ENCODE measurements around the gene FZR1. TPM values are rescaled to one million over a fixed set of nuclear protein-coding genes. Genes with fewer than 3 reads are reported as not detected.

FZR1 gene
- polyA plus RNA-seq, 2 of the 4 experiments (the other 2 are of a cell fraction), result 13.9 to 18.1 TPM

- CTCF ChIA-PET, result interaction anchor here (0.6 to 1.9 kb wide), 2 partner anchors 24 to 100 kb away, joined by 3 to 11 read pairs; no protein-coding TSS in a partner anchor
These were observed 45.1 kb downstream of the FZR1 start for GRCh38 chr19:3550947-3551791.

GRCh38 chr19:3551792-3552095, 45.6 kb downstream of the FZR1 start:
- ChIA-PET CTCF (interaction anchor here (1.9 kb wide), 1 partner anchor 24 kb away, joined by 11 read pairs; no protein-coding TSS in a partner anchor), POLR2A (no interaction called here)
- 87% methylated on average over 9 of the region's 9 CpGs for WGBS (ENCODE audit: missing lambda C conversion rate)
- Histone ChIP-seq H3K27ac (no peak overlapping the region), H3K4me3 (no peak overlapping the region), H3K4me2 (no peak overlapping the region), H3K4me1 (peaks cover 16% of the 10 kb centered on the region), H3K9me3 (no peaks in the 10 kb centered on the region)
- ATAC-seq (no peak), DNase-seq (ENCODE audit: low read depth in 1 of 2, low spot score in 1 of 2) (no peak), FAIRE-seq (no peak)
- TF ChIP-seq POLR2A (IDR thresholded peaks at IDR 0.05; ENCODE audit: low read length), result no peak
- TF ChIP-seq PHF8 (IDR thresholded peaks at IDR 0.05; ENCODE audit: borderline replicate concordance, low read depth), result no peak
- TF ChIP-seq, protein P1, sequence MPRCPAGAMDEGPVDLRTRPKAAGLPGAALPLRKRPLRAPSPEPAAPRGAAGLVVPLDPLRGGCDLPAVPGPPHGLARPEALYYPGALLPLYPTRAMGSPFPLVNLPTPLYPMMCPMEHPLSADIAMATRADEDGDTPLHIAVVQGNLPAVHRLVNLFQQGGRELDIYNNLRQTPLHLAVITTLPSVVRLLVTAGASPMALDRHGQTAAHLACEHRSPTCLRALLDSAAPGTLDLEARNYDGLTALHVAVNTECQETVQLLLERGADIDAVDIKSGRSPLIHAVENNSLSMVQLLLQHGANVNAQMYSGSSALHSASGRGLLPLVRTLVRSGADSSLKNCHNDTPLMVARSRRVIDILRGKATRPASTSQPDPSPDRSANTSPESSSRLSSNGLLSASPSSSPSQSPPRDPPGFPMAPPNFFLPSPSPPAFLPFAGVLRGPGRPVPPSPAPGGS (IDR thresholded peaks at IDR 0.05), result no peak
- no peak for TF ChIP-seq HMGXB4 (CRISPR knock-in tag; IDR thresholded peaks at IDR 0.05; ENCODE audit: borderline replicate concordance)
- TF ChIP-seq ZSCAN20 (CRISPR knock-in tag; IDR thresholded peaks at IDR 0.05), result no peak

More at GRCh38 chr19:3550947-3551791, 45.1 kb downstream of the FZR1 start:
- H3K9me3 ChIP-seq, result no peaks in the 10 kb centered on the region
- peaks cover 12% of the 10 kb centered on the region for H3K4me1 ChIP-seq
- POLR2A ChIA-PET, result no interaction called here
- no peak for FAIRE-seq
- H3K27ac ChIP-seq, result no peak overlapping the region
- H3K4me3 ChIP-seq, result no peak overlapping the region
- no peak for DNase-seq (ENCODE audit: low read depth in 1 of 2, low spot score in 1 of 2)
- ATAC-seq, result no peak
- WGBS (ENCODE audit: missing lambda C conversion rate), result 91% methylated on average over 23 of the region's 34 CpGs
- no peak overlapping the region for H3K4me2 ChIP-seq
- TF ChIP-seq HEYL (CRISPR knock-in tag; IDR thresholded peaks at IDR 0.05) (no peak), HES2 (IDR thresholded peaks at IDR 0.05) (no peak), ZC3H11A (IDR thresholded peaks at IDR 0.05) (no peak), CHD4 (IDR thresholded peaks at IDR 0.05; ENCODE audit: borderline replicate concordance) (no peak), JUNB (IDR thresholded peaks at IDR 0.05) (no peak), ZFP36 (IDR thresholded peaks at IDR 0.05; ENCODE audit: borderline replicate concordance, partially characterized antibody) (no peak), EHF (CRISPR knock-in tag; IDR thresholded peaks at IDR 0.05) (no peak), HOXB13 (CRISPR knock-in tag; IDR thresholded peaks at IDR 0.05; ENCODE audit: low read depth) (no peak), SMC3 (IDR thresholded peaks at IDR 0.05) (no peak), POLR2AphosphoS2 (conservative IDR thresholded peaks at IDR 0.05; ENCODE audit: low read length) (no peak), RARB (CRISPR knock-in tag; IDR thresholded peaks at IDR 0.05) (no peak), MAZ (IDR thresholded peaks at IDR 0.05; ENCODE audit: borderline replicate concordance, low read depth, low read length) (no peak), EHMT2 (IDR thresholded peaks at IDR 0.05; ENCODE audit: low read depth) (no peak), RFX5 (IDR thresholded peaks at IDR 0.05) (no peak), CBX8 (IDR thresholded peaks at IDR 0.05) (no peak), CTCF (IDR thresholded peaks at IDR 0.05) (no peak), FOSB (CRISPR knock-in tag; IDR thresholded peaks at IDR 0.05) (no peak), KDM1A (IDR thresholded peaks at IDR 0.05; ENCODE audit: low read depth) (no peak)
- TF ChIP-seq, protein P1 (IDR thresholded peaks at IDR 0.05), result no peak
- TF ChIP-seq, protein P2, sequence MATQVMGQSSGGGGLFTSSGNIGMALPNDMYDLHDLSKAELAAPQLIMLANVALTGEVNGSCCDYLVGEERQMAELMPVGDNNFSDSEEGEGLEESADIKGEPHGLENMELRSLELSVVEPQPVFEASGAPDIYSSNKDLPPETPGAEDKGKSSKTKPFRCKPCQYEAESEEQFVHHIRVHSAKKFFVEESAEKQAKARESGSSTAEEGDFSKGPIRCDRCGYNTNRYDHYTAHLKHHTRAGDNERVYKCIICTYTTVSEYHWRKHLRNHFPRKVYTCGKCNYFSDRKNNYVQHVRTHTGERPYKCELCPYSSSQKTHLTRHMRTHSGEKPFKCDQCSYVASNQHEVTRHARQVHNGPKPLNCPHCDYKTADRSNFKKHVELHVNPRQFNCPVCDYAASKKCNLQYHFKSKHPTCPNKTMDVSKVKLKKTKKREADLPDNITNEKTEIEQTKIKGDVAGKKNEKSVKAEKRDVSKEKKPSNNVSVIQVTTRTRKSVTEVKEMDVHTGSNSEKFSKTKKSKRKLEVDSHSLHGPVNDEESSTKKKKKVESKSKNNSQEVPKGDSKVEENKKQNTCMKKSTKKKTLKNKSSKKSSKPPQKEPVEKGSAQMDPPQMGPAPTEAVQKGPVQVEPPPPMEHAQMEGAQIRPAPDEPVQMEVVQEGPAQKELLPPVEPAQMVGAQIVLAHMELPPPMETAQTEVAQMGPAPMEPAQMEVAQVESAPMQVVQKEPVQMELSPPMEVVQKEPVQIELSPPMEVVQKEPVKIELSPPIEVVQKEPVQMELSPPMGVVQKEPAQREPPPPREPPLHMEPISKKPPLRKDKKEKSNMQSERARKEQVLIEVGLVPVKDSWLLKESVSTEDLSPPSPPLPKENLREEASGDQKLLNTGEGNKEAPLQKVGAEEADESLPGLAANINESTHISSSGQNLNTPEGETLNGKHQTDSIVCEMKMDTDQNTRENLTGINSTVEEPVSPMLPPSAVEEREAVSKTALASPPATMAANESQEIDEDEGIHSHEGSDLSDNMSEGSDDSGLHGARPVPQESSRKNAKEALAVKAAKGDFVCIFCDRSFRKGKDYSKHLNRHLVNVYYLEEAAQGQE (IDR thresholded peaks at IDR 0.05), result no peak

Measured in A549 (cell line).